HG02884 (cell line): ENCODE results near the gene TMEM135.
"Not testable (repeated sequence)": the region's sequence is repeated elsewhere in the genome, so short reads cannot be mapped to it uniquely, and the experiment has no call there.

Experiments used
- ATAC-seq: cut with Tn5 transposase; IDR thresholded peaks from one replicate; pipeline ENCODE4 v1.9.1; 2021; ENCODE audit warnings: mild to moderate bottlenecking, moderate library complexity; ENCODE audit not compliant: unreplicated experiment

The TMEM135 gene

DNA sequence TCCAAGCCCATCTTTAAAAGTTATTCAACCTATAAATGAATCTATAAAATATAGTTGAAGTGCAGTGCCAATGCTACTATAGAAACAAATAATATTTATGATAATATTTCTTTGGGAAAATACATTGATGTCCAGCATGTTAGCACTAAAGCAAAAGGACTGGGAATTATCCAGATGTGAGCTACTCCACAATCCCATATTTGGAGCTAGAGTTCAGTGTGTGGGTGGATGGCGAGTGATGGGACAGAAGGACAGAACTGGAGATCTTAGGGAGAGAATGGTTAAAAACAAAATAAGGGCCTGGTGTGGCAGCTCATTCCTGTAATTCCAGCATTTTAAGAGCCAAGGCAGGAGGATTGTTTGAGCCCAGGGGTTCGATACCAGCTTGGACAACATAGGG lies 216.8 kb downstream of the TMEM135 start:
- ATAC-seq = no peak

DNA sequence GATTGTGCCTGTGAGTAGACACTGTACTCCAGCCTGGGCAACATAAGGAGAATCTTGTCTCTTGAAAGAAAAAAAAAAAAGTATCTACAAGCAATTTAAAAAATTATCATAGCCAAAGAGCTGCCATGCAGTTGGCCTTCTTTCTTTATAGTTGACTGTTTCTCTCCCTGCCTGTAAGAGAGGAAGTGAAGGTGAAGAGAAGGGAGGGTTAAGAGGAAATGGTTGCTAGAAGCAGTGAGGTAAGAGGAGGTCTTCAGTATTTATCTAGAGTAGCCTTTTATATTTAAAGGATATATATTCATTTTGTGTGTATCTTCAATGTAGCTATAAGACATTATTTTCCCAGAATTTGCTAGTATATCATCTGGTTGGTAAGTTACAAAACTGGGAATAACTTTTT lies 217.9 kb downstream of the TMEM135 start:
- no peak for ATAC-seq

DNA sequence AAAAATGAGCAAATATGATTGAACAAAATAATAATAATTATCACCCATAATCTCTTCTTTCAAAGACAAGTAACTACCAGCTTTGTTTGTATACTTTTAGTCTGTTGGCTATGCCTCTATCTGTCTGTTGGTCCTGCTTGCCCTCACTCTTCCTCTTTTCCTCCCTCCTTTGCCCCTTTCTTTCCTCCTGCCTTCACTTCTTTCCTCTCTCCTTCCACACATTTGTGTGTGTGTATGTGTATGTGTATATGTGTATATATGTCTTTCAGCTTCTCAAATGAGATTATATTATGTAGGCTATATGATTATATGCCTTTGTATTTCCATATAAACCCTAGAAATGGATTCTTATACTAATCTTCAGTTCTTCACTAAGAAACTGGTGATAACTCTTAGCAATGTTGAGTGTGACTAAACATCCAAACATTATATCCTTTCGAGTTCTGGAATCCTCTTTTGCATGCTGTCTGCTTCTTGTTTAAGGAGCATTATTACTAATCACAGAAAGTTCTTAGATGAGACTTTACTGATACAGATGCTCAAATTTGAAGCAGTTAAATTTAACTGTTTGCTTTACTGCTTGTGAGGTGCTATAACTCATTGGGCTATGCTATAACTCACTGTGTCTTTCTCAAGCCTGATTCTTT lies 219.1 kb downstream of the TMEM135 start:
- no peak for ATAC-seq

DNA sequence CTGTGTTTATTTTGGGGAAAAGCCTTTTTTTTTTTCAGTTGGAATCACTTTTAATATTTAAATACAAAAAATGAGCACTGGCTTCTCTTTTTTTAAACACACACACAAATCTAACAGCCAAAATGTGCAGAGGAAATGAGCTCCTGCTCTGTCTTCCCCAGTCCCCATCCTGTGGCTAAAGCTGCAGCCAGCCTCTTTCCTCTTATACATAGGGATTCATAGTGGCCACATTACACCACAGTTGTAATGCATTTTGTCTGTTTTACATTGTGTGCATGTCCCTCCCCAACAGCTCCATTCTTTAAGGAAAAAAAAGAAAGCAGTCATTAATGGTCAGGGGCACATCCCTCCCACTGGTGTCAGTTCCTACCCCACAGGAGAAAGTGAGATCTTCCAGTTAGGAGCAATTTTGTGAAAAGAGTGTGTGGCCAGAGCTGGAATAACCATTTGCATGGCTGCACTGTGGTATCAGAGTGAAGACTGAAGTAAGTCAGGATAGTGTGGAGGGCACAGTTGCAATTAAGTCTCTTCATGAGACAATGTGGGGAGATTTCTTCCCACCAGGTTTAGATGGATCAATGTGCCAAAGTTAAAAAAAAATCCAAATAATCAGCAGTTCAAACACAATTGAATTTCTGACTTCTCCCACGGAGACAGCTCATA lies 220.6 kb downstream of the TMEM135 start:
- no peak for ATAC-seq

DNA sequence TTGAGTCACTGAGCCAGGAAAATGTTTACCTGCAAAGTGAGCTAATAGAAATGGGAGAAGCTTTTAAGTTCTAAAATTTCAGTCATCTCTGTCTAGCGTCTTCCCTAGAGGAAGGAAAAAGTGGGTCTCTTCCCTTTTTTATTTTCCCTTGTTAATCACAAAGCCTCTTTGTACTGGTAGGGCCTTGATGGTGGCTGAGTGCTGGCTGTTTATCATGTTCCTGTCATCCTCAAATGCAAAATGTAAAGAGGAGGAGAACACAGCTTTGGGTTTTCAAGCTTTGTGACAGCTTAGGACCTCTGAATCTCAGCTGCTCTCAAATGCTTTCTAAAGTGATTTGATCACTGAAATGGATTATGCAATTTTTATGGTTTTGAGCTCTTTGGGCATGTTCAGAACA lies 222.0 kb downstream of the TMEM135 start:
- ATAC-seq = no peak

DNA sequence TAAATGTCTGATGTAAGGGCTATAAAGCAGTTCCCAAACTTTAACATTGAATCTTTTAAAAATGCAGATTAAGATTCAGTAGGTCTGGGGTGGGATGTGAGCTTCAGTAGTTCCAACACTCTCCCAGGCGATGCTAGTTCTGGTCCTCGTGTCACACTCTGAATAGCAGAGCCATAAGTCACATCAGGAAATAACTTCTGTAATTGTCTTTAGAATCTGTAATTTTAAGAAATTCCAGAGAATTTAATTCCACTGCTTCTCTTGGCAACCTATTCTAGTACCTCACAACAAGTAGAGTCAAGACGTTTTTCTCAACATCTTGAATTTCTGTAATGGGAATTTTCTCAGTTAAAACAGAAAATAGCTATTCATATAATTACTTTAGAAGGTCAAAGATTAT lies 223.1 kb downstream of the TMEM135 start:
- ATAC-seq = no peak

DNA sequence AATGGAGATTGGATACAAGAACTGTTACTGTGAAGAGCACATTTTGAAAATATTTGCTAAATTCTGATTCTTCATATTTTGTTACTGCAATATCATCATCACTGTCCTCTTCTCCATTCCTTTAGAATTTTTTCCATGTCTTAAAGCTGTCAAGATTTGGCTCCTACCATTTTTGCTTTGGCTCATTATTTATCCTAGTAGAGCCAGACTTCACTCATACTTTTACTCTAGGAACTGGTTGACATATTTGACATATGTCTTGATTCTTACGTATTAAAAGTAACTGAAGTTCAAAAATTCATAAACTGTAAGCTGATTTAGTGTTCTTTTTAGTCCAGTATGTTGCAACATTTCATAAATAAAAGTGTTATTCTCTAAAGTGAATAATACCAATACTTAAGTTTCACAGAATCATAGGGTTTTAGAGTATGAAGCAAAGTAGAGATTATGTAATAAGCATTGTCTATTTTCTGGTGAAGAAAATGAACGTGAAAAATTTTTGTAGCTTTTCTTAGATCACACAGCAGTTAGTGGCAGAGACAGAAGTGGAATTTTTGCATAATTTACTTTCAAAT lies 225.6 kb downstream of the TMEM135 start:
- ATAC-seq = no peak

DNA sequence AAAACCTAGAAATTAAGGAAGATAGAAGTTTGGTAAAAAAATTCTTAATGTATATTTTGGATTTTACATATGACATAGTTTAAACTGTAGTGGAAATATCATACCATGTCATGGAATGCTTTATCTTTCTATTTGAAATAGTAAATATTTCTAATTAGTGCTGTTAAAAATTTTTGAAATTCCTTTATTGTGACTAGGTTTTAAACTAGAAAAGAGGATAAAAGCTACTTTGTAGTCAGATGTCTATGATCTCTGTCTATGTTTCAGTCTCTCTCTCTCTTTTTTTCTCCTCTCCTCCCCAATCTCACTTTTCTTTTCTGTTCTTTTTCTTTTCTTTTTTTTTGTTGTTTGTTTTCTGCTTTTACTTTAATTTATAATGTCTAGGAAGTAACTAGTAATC lies 226.2 kb downstream of the TMEM135 start:
- no peak for ATAC-seq

DNA sequence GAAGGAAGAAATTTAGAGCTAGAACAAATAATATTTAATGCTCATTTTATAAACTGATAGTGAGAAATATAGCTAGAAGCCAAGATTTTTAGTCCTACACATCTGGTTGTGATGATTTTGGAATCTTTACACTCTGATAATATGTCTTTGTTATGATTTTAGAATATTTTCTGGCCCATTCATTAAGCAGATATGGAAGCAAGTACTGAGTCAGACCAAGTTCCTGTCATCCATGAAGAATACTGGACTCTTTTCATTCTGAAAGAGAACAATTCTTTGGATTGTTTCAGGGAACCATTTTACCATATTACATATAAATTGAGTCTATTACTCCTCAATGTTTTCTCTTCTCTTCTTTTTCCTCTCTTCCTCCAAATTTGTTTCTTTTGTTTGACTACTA lies 227.4 kb downstream of the TMEM135 start:
- no peak for ATAC-seq

DNA sequence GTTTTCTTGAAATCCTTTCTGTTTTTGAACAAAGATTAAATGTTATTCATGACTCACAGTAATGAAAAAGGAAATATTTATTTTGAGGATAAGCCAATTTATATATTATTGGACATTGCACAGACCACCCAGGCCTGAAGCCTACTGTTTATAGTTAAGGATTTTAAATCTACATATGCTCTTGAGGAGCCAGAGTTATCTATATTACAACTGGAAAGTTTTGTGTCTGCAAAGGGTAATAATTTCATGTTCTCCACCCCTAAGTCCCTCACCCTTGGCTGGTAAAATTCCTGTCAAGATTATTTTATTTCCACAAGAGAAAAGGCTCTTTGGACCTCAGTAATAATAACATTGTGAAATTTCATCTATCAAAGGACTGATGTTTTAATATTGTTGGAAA lies 228.2 kb downstream of the TMEM135 start:
- ATAC-seq = no peak

DNA sequence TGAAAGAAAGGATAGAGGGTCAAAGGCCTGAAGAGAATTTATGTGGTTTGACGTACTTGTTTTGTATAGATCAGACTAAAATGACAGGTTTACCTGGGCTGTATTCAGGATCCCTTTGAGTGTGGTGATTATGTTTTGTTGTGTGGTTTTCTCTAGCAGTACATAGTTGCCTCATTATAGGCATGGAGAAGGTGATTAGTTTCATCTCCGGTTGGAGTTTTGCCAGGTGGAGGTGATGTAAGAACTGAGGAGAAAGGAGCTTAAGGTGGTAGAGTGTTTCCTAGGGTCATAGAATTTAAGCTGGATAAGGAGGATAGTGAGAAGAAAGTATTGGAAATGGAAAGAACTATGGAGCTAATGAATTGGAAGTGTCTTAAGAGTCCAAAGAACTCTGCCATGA lies 229.0 kb downstream of the TMEM135 start:
- ATAC-seq = no peak

DNA sequence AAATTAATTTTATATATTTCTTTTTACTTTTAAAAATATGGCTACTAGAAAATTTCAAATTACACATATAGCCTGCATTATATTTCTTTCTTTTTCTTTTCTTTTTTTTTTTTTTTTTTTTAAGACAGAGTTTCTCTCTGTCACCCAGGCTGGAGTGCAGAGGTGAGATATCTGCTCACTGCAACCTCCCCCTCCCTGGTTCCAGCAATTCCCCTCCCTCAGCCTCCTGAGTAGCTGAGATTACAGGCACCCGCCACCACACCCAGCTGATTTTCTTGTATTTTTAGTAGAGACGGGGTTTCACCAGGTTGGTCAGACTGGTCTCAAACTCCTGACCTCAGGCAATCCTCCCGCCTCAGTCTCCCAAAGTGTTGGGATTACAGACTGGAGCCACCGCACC lies 234.2 kb downstream of the TMEM135 start:
- not testable (repeated sequence) for ATAC-seq

DNA sequence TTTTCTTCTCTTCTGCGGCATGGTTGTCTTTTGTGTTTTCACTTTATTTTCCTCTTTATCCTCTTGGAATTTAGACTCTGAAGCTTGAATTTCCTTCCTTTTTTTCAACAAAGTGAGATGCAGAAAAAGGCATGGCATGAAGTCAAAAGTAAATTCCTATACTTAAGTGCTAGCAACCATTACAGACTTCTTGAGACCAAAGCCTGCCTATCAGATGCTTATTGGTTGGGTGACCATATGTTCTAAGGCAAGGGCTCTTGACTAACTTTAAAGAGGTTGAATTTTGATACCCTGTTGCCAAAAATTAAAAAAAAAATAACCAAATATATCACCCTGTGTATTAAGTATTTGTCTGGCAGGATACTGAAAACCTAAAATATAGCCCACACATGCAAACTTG lies 237.4 kb downstream of the TMEM135 start:
- ATAC-seq = no peak

DNA sequence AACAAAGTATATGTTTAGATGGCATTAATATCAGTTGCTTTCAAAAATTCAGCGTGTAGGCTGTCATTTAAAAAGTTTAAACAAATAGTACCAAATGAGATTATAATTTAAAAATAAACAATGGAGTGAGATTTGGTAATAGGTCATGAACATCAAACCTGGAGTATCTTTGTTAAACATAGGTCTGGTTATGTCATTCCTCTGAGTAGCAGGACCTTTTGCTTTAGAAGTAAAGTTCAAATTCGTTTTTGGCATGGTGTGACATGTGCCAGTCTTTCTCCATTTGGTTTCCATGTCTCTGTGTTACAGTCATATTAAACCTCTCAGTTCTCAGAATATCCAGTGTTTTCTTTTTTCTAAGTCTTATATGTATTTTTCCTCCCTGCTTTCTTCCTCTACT lies 242.4 kb downstream of the TMEM135 start:
- ATAC-seq = no peak

DNA sequence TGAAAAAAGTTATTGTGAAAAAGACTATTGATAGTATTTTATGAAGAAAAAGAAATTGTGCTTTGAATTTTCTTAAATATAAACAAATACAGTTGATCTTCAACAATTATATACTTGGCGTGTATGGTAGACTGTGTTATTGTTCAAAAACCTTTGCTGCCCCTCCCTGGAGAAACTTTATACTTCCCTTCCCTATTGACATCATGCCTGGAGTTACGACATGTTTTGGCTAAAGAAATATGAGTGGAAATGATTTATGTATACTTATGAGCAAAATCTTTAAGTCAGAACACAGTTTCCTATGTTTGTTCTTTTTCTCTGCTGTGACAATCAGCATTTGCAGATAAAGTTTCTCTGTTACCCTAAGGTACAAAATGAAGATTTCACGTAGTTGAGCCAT lies 243.8 kb downstream of the TMEM135 start:
- no peak for ATAC-seq

DNA sequence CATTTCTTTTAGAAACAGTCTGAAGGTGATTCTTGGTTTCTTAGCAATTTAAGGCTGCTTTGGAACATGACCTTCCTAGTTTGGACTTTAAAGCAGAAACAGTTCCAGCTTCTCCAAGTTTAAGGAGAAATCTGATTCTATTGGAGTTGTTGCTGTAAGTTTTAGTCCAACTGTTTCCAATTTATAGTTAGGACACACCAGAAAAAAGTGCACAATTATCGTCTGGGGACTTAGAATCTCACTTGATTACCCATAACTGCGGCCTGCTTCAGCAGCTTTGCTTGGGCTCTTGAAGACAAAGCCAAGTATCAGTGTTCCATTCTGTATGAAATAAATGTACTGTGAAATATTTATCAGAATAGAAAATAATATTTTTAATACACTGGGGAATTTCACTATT lies 246.6 kb downstream of the TMEM135 start:
- no peak for ATAC-seq

DNA sequence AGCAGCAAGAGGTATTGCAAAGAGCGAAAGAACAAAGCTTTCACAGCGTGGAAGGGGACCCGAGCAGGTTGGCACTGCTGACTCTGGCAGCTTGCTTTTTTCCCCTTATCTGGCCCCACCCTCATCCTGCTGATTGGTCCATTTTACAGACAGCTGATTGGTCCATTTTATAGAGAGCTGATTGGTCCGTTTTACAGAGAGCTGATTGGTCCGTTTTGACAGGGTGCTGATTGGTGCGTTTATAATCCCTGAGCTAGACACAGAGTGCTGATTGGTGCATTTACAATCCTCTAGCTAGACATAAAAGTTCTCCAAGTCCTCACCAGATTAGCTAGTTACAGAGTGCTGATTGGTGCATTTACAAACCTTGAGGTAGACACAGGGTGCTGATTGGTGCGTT lies 247.9 kb downstream of the TMEM135 start:
- ATAC-seq = not testable (repeated sequence)

DNA sequence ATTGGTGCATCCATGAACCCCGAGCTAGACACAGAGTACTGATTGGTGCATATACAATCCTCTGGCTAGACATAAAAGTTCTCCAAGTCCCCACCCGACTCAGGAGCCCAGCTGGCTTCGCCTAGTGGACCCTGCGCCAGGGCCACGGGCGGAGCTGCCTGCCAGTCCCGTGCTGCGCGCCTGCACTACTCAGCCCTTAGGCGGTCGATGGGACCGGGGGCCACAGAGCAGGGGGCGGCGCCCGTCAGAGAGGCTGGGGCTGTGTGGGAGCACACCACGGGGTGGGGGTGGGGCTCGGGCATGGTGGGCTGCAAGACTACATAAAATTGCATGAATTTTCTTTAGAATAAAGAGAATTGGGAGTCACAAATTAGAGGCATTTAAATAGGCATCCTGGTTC lies 248.6 kb downstream of the TMEM135 start:
- ATAC-seq = no peak

DNA sequence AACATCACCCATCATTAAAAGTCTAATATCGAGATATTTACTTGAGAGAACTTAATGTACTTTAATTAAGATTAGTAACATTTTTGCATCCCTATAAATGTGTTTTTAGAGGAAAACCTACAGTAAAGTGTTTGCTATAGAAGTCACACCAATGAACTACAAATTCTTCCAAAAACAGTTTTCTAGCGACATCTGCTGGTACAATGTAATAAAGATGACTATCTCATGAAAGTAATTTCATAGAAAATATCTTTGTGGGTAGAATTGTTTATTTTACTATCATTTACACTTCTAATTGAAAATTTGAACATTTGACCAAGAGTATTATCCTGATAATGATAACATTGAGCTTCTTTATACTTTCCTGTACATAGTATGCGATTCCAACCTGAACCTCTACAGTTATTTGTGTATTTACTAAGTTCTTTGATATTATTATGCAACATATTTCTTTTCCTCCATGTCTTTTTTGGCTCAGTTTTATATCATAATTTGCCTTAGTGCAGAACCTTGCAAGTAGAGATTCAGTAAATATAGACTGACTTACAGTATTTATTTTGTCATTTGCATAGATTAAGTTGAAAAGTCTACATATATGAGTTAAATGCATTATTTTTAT lies 252.7 kb downstream of the TMEM135 start:
- no peak for ATAC-seq

DNA sequence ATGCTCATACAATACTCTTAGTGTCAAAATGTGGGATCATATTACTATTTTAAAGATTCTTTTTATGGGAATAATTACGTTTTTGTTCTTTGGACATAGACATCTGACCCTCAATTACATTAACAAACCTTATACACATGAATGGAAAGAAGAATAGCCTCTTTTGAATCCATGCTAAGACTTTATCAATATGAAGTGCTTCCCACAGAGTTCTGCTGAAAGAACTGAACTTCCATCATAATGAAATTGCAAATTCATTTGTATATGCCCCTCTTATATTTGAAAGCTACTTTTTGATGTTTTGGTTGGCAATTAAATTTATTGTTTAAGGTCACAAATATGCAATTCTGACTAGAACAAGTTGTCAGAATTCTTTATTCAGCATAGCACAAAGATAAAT lies 254.9 kb downstream of the TMEM135 start:
- ATAC-seq = no peak

DNA sequence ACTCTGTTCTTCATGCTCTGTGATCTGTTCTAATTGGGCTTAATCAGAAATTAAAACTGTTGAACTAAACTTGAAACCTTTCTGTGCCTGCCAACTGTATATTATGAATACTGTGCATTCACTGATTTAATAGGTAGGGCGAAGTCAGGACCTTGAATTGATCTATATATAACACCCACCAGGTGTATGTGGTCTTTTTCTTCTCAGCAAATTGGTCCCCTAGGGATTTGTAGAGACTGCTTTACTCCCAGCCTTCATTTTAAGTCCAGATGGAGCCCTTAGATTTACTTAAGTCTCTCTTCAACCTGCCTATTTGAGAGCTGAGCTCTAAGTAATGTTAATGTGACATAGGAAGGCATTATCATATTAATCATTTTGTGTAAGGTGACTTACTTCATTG lies 257.5 kb downstream of the TMEM135 start:
- no peak for ATAC-seq

DNA sequence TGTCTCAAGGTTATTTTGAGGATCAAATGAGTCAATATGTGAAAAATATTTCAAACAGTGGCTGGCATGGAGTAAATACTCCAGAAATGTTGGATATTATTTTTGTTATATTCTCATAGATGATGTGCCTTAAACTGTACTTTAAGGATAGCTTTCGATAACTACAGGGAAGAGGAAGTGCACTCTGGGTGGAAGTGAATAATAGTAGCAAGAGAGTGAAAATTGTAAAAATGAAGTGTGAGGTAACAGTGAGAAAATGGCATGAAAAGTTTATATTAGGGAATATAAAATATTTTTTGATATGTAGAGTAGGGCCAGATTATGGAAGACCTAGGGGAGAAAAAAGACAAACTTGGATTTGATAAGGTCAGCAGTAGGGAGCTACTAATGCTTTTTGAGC lies 258.9 kb downstream of the TMEM135 start:
- no peak for ATAC-seq
